Fibroblast of skin of left quadriceps (primary cell): ENCODE results near the gene TCF19.

Experiments used
- DNase-seq, 2 experiments: peaks; one replicate each; pipeline ENCODE4 v3.0.0-alpha.2; 2013; ENCODE audit warnings: low read depth in 2 of 2

Gene TCF19

DNA sequence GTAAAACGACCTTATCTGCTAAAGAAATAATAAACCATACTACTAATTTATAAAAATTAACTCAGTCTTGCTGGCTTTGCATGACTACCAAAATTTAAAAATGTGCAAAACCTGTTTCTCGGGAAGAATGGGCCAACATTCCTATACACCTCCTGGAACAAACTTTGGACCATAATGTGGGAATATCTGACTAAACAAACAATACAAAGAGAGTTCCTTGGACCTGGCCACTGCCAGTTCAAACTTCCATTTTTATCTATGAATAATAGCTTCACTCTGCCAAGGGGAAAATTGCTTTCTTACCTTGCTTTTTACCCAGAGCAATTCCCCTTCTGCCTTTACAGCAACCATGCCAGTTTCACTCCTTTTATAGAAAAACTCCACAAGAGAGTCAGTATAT is 50.7 kb downstream of the TCF19 start:
- no peak for DNase-seq

DNA sequence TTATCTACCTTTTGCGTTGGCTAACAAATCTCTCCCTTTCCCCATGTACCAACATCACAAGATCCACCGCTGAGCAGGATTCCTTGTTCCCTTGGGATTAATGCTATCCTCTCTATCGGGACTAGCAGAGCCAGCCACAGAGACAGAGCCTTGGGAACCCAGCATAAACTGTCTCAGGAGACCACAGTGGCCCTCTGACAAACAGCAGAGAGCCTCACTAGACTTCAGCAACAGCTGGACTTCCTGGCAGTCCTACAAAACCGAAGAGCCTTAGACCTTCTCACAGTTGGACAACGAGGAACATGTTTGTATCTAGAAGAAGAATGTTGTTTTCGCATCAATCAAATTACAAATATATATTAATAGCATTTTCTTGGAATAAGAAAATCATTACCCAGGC is 51.7 kb downstream of the TCF19 start:
- DNase-seq: no peak

DNA sequence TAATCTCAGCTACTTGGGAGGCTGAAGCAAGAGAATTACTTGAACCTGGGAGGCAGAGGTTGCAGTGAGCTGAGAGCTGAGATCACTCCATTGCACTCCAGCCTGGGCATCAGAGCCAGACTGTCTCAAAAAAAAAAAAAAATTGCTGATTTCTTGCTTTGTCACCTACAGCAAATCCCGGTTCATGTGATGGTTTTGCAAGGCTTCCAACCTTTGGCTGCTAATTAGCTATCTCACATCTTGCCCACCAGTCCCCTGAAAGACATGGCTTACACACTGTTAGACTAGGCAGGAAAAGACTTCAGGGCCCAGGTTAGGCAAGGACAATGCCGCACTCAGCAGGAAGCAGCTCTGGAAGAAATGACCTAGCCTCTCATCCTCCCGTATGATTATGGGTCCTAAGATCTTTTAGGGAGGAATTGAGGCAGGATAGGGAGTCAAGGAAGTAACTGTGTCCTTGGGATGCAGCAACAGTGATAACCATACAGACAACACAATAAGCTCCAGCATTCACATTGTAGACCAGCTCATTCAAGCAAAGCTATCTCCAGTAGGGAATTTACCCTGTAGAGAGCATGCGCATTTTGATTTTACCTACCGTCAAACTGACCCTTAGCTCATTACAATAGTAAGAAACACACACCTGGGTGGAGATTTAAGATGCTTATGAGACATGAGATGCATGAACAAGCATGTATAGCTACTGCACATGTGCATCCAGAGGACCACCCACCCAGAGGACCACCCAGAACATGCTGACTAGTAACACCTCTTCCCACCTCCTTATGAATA is 52.5 kb downstream of the TCF19 start:
- no peak for DNase-seq
